GM12891 (cell line): ENCODE data around the gene CHP1.

ENCODE experiments used
- PAX5 ChIP-seq: IDR thresholded peaks from 2 replicates; pipeline ENCODE4 v1.6.1; 2011; ENCODE audit warnings: low read length, moderate library complexity, mild to moderate bottlenecking; ENCODE audit not compliant: insufficient read depth, severe bottlenecking
- POLR2A ChIP-seq: IDR thresholded peaks from 2 replicates; pipeline ENCODE4 v1.6.1; 2011; ENCODE audit warnings: low read depth, low read length, control low read depth
- POLR2AphosphoS5 ChIP-seq: IDR thresholded peaks from 2 replicates; pipeline ENCODE4 v1.6.1; 2011; ENCODE audit warnings: low read depth, low read length, control low read depth
- POU2F2 ChIP-seq: IDR thresholded peaks from 2 replicates; pipeline ENCODE4 v1.6.1; 2011; ENCODE audit warnings: low read depth, mild to moderate bottlenecking, control low read depth, low read length, moderate library complexity
- SPI1 ChIP-seq: IDR thresholded peaks from 2 replicates; pipeline ENCODE4 v1.6.1; 2011; ENCODE audit warnings: low read depth, low read length, control low read depth
- TAF1 ChIP-seq: IDR thresholded peaks from 2 replicates; pipeline ENCODE4 v1.6.1; 2011; ENCODE audit warnings: low read depth, low read length, control low read depth

DNA sequence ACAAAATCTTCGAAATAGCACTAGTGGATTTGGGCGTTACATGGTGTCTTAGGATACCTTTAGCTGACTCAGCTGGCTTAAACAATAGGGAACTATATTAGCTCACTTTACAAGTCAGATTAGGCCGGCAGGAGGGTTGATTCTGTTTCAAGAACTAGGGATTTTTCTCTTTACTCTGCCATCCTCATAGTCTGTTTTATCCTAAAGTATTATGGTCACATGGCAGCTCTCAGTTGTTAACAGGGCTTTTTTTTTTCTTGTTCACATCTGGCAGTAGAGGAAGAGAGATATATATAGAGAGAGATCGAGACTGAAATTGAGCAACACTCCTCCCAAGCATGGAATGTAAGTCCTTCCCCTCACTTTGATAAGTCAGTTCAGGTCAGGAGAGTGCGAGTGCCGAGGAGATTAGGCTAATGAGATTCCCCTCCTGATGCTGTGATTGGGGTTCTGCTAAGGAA lies 32.9 kb downstream of the CHP1 start:
- TF ChIP-seq POLR2A (no peak), POLR2AphosphoS5 (no peak), TAF1 (no peak), PAX5 (no peak), POU2F2 (no peak), SPI1 (no peak)
